GM21423 (cell line): ENCODE measurements around the gene CPA1.

Experiments used
- ATAC-seq: cut with Tn5 transposase; IDR thresholded peaks from one replicate; pipeline ENCODE4 v1.9.1; 2021; ENCODE audit warnings: mild to moderate bottlenecking, moderate library complexity; ENCODE audit not compliant: unreplicated experiment

Gene CPA1

GRCh38 chr7:130393841-130394411 lies 13.6 kb downstream of the CPA1 start:
- no peak for ATAC-seq

GRCh38 chr7:130394421-130395195 lies 14.3 kb downstream of the CPA1 start:
- ATAC-seq: no peak

GRCh38 chr7:130395421-130395820 lies 15.1 kb downstream of the CPA1 start:
- ATAC-seq: no peak

DNA sequence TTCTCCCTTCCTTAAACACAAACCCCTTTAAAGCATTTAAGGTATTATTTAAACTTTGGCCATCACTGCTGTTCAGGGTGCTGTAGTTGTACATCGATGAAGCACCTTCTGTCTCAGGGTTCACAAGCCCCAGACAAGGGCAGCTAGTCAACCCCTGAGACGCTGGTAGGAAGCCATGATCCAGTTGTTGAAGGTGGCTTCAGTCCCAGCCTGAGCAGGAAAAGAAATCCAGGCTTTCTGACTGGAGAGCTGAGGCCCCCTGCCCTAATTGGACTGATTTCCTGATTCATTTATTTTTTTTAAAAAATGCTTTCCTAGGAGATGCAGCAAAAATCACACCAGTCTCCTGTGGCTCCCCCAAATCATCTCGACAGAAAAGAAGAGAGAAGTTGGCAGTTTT lies 15.8 kb downstream of the CPA1 start:
- ATAC-seq: no peak

GRCh38 chr7:130397051-130397757 lies 16.9 kb downstream of the CPA1 start:
- no peak for ATAC-seq

GRCh38 chr7:130397758-130398073 lies 17.4 kb downstream of the CPA1 start:
- ATAC-seq: no peak

GRCh38 chr7:130398526-130399090 lies 18.3 kb downstream of the CPA1 start:
- no peak for ATAC-seq

- ATAC-seq: no peak
These were observed 19.9 kb downstream of the CPA1 start for GRCh38 chr7:130400120-130400572.

GRCh38 chr7:130401101-130401500 lies 20.8 kb downstream of the CPA1 start:
- no peak for ATAC-seq

DNA sequence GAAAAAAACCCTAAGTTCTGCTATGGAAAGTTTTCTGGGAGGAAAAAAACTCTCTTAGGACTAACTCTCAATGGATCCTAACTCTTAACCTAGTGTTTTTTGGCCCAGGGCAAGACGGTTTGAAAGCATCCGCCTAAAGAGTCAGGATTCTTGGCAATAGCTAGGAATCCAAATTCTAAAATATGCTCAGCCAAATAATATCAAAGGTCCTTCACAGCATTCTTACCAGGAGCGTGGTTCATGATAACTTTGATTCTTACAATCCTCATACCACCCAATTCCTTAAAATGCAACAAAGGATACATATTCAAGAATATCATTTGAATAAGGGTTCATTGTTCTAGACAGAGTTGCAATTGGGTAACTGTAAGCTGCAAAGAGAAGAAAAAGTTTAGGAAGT lies 21.3 kb downstream of the CPA1 start:
- no peak for ATAC-seq

DNA sequence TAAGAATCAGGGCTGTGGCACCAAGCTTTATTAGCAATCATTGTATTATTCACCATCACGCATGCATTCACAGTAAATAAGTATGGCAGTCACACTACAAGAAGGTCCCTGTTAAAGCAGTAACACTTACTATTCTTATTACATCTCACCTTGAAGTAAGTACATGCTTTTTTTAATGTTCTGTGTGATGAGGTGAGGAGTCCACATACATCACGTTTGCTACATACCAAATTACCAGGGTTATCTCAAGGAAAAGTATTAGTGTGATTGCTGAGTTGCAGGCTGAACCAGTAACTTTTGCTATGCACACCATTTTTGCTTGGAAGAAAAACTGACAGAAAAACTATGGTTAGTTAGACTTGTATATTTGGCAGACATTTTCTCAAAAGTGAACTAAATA lies 24.7 kb downstream of the CPA1 start:
- ATAC-seq: no peak

DNA sequence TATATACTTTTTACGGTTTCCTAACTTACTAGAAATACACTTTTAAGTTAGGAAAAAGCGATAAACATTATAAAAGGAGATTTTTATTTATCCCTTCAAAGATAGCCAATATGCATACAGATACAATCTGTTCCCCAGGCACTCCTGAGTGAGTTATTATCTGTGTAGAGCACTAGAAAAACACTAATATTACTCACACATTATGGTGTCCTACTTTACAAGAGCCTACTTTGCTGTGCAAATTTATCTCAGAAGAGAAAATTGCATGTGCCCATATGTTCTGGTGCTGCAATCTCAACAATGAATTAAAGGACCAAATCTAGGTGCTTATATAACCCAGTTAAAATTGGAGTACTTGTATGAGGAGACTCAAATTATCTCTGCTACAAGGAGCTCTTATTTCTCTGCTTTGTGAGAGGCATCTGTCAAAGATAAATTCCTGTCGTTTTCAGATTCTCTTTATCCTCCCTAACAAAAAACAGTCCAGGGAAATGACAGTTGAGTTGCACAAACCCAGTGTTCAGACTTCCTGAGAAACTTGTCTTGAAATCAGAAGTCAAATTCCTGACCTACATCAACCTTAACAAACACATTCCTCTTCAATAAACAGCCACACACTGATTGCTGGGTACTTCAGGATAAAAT lies 28.9 kb downstream of the CPA1 start:
- no peak for ATAC-seq

- ATAC-seq: no peak
These were observed 29.4 kb downstream of the CPA1 start for GRCh38 chr7:130409712-130410072.

GRCh38 chr7:130410868-130411541 lies 30.7 kb downstream of the CPA1 start:
- ATAC-seq: no peak

DNA sequence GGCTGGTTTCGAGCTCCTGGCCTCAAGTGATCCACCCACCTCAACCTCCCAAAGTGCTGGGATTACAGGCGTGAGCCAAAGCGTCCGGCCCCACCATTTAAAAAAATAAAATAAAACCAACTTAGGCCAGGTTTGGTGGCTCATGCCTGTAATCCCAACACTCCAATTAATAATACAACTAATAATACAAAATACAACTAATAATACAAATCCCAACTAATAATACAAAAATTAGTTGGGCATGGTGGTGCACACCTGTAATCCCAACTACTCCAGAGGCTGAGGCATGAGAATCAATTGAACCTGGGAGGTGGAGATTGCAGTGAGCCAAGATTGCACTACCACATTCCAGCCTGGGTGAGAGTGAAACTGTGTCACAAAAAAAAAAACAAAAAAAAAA lies 32.9 kb downstream of the CPA1 start:
- ATAC-seq: no peak

- no peak for ATAC-seq
These were observed 34.7 kb downstream of the CPA1 start for GRCh38 chr7:130415006-130415405.

- no peak for ATAC-seq
These were observed 36.9 kb downstream of the CPA1 start for GRCh38 chr7:130417213-130417612.

GRCh38 chr7:130418306-130418705 lies 38.0 kb downstream of the CPA1 start:
- ATAC-seq: no peak

DNA sequence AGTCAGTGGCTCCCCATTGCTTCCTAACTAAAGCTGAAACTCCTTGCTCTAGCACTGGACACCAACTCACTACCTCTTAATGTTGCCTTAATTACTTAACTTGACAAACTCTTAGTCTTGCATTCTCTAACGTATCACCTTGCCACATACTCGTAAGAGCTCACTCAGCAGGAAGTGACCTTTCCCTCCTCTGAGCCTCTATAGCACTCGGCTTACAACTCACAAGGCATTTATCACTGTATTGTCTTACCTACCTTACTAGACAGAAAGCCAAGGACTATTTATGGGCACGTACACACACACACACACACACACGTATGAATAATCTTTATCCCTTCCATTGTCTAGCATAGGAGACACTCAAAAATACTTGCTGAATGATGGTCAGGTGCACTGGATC lies 39.4 kb downstream of the CPA1 start:
- no peak for ATAC-seq

DNA sequence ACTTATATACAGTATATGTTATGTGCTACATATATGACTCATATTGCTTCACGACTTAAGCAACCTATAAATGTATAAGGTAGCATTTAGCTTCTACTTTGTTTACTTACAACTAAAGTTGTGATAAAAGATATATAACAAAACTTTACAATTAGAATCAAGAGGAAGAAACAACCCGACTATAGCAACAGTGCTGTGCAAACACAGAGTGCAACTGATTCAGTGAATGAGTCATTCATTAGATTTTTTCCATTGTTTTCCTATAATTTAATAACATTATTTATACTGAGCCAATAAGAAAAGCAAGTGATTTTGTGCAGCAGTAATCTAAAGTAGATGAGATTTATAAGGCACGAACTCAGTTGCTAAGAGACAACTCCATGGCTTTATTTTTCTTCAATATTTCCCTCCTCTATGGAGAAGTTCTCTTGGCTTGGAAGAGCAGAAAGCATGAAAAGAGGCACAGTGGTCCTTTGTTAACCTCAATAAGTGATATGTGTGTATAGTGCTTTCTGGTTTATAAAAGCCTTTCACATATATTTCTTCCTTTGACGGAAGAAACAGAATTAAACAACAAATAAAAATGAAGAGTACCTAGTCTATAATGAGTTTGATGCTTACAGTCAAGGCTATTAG lies 40.8 kb downstream of the CPA1 start:
- no peak for ATAC-seq
